ENCODE results near the gene SLC4A7.

Gene SLC4A7

GRCh38 chr3:27323087-27323570 lies 161.1 kb downstream of the SLC4A7 start:
- no peak for DNase-seq (ENCODE audit: low spot score)
